ENCODE data around the gene BARX2. TPM values are rescaled to one million over a fixed set of nuclear protein-coding genes. Genes with fewer than 3 reads are reported as not detected.

The BARX2 gene
- total RNA-seq, 4 donors from 2014 or later: 11.1 to 31.8 (median 23.2) TPM

DNA sequence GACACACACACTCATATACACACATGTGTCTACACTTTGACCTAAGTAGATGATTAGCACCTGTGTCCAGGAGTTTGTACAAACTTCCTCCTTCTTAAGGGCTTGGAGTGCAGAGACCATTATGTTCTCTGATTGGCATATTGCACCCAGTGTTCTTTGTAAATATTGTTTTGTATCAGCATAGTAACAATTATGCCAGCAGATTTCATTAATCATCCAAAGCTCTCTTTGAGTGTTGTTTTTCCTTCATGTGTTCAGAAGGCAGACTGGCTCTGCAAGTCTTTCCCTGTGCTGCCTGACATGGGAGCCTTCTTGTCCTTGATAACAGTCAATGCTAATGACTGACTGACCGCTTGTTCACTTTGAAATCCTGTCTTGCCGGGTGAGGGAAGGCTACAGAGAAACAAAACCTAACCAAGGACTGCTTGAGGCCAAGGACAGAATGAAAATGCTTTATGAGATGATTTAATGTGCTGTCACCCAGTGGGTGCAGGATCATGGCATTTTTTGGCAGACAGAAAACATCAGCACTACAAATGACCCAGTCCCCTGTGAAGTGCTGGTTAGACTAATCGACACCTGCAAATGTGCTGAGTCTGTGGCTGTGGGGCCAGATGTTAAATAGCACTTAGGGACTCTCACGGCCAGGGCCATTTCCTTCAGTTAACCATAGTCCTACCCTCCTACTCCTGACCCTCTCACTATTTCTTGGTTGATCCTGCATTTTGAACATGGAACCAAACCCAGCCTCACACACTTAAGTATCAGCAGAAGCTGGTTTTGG lies 6.6 kb upstream of the BARX2 start:
- TF ChIP-seq POLR2A (IDR thresholded peaks at IDR 0.05) (no peak), EP300 (IDR thresholded peaks at IDR 0.05) (no peak), POLR2AphosphoS5 (IDR thresholded peaks at IDR 0.05) (no peak)
- TF ChIP-seq, protein P1, sequence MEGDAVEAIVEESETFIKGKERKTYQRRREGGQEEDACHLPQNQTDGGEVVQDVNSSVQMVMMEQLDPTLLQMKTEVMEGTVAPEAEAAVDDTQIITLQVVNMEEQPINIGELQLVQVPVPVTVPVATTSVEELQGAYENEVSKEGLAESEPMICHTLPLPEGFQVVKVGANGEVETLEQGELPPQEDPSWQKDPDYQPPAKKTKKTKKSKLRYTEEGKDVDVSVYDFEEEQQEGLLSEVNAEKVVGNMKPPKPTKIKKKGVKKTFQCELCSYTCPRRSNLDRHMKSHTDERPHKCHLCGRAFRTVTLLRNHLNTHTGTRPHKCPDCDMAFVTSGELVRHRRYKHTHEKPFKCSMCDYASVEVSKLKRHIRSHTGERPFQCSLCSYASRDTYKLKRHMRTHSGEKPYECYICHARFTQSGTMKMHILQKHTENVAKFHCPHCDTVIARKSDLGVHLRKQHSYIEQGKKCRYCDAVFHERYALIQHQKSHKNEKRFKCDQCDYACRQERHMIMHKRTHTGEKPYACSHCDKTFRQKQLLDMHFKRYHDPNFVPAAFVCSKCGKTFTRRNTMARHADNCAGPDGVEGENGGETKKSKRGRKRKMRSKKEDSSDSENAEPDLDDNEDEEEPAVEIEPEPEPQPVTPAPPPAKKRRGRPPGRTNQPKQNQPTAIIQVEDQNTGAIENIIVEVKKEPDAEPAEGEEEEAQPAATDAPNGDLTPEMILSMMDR (IDR thresholded peaks at IDR 0.05): no peak
- peaks cover 64% of the 10 kb centered on the region for H3K27me3 ChIP-seq
- H3K27ac ChIP-seq: peak overlapping the region; percentile 46
- H3K4me3 ChIP-seq: no peak overlapping the region
- no peak for DNase-seq (ENCODE audit: low spot score in 2 of 2)
- 54% methylated on average over 4 of the region's 4 CpGs for WGBS
- peaks cover 22% of the 10 kb centered on the region for H3K4me1 ChIP-seq
- H3K9me3 ChIP-seq: no peaks in the 10 kb centered on the region
- H3K36me3 ChIP-seq: no peaks in the 10 kb centered on the region

DNA sequence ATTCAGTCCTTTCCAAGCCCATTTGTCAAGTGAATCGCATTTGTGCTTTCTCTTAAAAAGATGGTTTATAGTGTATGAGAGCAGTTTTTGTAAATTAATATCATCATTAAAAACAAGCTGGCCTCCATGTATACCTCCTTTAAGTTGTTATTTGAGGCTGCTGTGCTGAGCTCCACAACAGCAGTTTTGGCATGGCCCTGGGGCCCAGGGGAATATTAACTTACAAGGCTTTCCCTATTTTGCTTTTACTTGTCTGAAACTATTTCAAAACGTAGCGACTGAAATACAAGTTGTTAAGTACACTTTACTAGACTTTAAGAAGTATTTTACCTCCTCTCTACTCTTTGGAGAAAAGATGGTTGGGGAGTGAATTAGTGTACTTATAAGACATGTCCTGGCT lies 4.9 kb upstream of the BARX2 start:
- WGBS: 82% methylated on average over 3 of the region's 3 CpGs
- H3K9me3 ChIP-seq: no peaks in the 10 kb centered on the region
- H3K27me3 ChIP-seq: peaks cover 77% of the 10 kb centered on the region
- H3K4me1 ChIP-seq: peaks cover 38% of the 10 kb centered on the region
- TF ChIP-seq EP300 (IDR thresholded peaks at IDR 0.05) (no peak), POLR2AphosphoS5 (IDR thresholded peaks at IDR 0.05) (no peak), POLR2A (IDR thresholded peaks at IDR 0.05) (no peak)
- TF ChIP-seq, protein P1 (IDR thresholded peaks at IDR 0.05): no peak
- H3K27ac ChIP-seq: no peak overlapping the region
- H3K4me3 ChIP-seq: no peak overlapping the region
- H3K36me3 ChIP-seq: no peaks in the 10 kb centered on the region
- DNase-seq (ENCODE audit: low spot score in 2 of 2): no peak

DNA sequence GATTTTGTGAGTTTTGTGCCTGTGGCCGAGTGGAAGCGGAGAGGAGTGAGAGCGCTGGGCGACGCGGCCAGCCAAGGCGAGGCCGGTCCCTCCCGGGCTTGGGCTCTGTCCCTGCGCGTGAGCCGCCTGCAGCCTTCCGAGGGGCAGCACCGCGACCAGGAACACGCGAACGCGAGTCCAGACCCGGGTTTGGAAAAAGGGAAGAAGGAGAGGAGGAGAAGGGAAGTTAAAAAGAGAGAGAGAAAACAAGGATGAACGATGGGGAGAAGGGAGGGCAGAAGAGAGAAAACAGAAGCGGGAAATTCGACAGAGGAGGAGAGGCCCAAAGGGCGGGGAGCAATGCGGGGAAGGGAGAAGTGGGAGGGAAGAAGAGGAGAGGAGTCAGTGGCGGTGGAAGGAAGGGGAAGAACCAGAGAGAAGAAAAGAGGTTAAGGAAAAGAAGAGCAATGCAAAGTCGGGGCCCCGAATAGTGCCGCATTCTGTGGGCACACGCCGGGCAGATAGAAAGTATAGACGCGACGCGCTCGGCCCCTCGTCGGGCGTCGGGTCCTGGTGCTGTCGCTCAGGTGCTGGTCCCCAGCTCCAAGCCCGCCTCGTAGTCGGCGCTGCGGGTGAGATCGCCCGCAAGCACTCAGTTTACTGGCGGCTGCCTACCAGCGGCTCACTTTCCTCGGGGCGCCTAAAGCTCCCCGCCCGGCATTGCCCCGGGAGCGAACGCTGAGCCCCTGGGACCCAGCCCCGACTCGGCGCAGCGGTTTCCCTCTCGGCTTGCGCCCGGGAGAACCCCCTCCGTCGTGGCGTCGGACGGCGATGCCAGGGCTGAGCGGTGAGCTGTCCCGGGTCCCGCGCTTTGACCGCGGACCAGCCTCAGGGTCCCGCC lies 2.8 kb upstream of the BARX2 start:
- H3K36me3 ChIP-seq: no peaks in the 10 kb centered on the region
- H3K27me3 ChIP-seq: peaks cover 79% of the 10 kb centered on the region
- no peak for DNase-seq (ENCODE audit: low spot score in 2 of 2)
- H3K27ac ChIP-seq: peak overlapping the region; percentile 67
- no peak for TF ChIP-seq POLR2A (IDR thresholded peaks at IDR 0.05)
- no peak for TF ChIP-seq EP300 (IDR thresholded peaks at IDR 0.05)
- WGBS: 11% methylated on average over 57 of the region's 77 CpGs
- no peaks in the 10 kb centered on the region for H3K9me3 ChIP-seq
- H3K4me3 ChIP-seq: peak overlapping the region; percentile 47
- peaks cover 44% of the 10 kb centered on the region for H3K4me1 ChIP-seq

DNA sequence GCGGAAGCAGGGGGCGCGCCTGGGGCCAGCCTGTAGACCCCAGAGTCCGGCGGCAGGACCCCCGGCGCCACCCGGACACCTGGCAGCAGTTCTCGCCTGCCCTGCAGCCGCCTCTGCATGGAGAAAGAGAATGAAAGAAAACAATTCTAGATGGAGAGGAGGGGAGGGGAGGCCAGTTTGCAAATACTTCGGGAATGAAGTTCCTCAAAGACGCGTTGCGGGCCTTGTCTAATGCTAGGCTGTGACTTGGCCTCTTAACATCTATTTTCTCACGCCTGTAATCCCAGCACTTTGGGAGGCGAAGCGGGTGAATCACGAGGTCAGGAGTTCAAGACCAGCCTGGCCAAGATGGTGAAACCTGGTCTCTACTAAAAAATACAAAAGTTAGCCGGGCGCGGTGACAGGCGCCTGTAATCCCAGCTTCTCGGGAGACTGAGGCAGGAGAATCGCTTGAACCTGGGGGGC lies 2.1 kb upstream of the BARX2 start:
- H3K9me3 ChIP-seq: no peaks in the 10 kb centered on the region
- DNase-seq (ENCODE audit: low spot score in 2 of 2): no peak
- TF ChIP-seq POLR2AphosphoS5 (IDR thresholded peaks at IDR 0.05) (no peak), EP300 (IDR thresholded peaks at IDR 0.05) (no peak), POLR2A (IDR thresholded peaks at IDR 0.05) (no peak)
- TF ChIP-seq, protein P1 (IDR thresholded peaks at IDR 0.05): no peak
- WGBS: 6% methylated on average over 24 of the region's 24 CpGs
- peak overlapping the region; percentile 47 for H3K4me3 ChIP-seq
- peaks cover 81% of the 10 kb centered on the region for H3K27me3 ChIP-seq
- peaks cover 44% of the 10 kb centered on the region for H3K4me1 ChIP-seq
- no peaks in the 10 kb centered on the region for H3K36me3 ChIP-seq
- peak overlapping the region; percentile 67 for H3K27ac ChIP-seq

DNA sequence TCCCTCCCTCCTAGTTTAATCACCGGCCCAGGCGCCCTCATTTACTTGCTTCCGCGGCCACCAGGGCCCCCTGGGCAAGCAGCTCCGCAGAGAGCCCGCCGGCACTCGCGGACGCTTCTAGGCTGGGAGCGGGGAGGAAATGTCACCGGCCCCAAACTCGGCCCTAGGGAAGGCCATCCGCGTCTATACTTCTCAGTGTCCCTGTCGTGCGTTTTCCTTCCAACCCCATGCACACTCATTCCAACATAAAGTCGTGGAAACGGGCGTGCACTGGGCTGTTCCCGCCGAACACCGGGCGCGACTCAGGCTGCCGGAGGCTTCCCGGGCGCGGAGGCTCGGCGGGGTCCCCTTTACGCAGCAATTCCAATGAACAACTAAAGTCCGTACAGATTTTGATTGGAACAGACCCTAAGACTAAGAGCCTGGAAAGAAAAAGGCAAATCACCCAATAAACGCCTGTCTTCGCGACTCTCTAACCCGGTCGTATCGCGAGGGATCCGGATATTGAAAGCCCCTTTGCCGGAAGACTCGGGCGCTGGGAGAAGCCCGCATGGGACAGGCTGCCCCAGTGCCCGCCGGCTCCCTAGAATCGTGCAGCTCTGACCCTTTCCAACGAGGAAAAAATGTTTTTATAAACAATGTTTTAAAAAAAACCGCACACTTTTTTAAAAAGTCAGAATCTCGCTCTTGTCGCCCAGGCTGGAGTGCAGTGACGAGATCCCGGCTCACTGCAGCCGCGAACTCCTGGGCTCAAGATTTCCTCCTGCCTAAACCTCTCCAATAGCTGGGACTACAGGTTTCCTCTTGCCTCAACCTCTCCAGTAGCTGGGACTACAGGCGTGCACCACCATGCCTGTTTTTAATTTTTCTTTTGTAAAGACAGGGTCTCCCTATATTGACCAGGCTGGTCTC lies 1.3 kb upstream of the BARX2 start:
- TF ChIP-seq, protein P1 (IDR thresholded peaks at IDR 0.05): no peak
- no peak for TF ChIP-seq POLR2AphosphoS5 (IDR thresholded peaks at IDR 0.05)
- no peak for TF ChIP-seq EP300 (IDR thresholded peaks at IDR 0.05)
- Histone ChIP-seq H3K27ac (peak overlapping the region; percentile 67), H3K4me3 (peak overlapping the region; percentile 47), H3K36me3 (no peaks in the 10 kb centered on the region), H3K27me3 (peaks cover 75% of the 10 kb centered on the region), H3K9me3 (no peaks in the 10 kb centered on the region), H3K4me1 (peaks cover 40% of the 10 kb centered on the region)
- 4% methylated on average over 57 of the region's 57 CpGs for WGBS
- DNase-seq (ENCODE audit: low spot score in 2 of 2): no peak
